Measurements from ENCODE around the gene PFKP.
"Not testable (repeated sequence)": the region's sequence is repeated elsewhere in the genome, so short reads cannot be mapped to it uniquely, and the experiment has no call there.

PFKP gene

GRCh38 chr10:3057946-3058345, 9.4 kb upstream of the PFKP start:
- Mint-ChIP-seq H3K4me3 (no peak overlapping the region), H3K9me3 (no peaks in the 10 kb centered on the region), H3K36me3 (ENCODE audit: low read depth) (no peaks in the 10 kb centered on the region), H3K4me1 (ENCODE audit: low read depth) (peaks cover 15% of the 10 kb centered on the region), H3K27ac (no peak overlapping the region), H3K27me3 (peaks cover 16% of the 10 kb centered on the region)
- no peak for DNase-seq

GRCh38 chr10:3059974-3060373, 7.4 kb upstream of the PFKP start:
- Mint-ChIP-seq H3K4me1 (ENCODE audit: low read depth) (peaks cover 15% of the 10 kb centered on the region), H3K9me3 (no peaks in the 10 kb centered on the region), H3K27ac (no peak overlapping the region), H3K36me3 (ENCODE audit: low read depth) (no peaks in the 10 kb centered on the region), H3K4me3 (no peak overlapping the region), H3K27me3 (peaks cover 8% of the 10 kb centered on the region)
- DNase-seq = no peak

GRCh38 chr10:3060481-3060889, 6.9 kb upstream of the PFKP start:
- H3K4me3 Mint-ChIP-seq = no peak overlapping the region
- no peak overlapping the region for H3K27ac Mint-ChIP-seq
- H3K27me3 Mint-ChIP-seq = peaks cover 9% of the 10 kb centered on the region
- no peaks in the 10 kb centered on the region for H3K36me3 Mint-ChIP-seq (ENCODE audit: low read depth)
- H3K4me1 Mint-ChIP-seq (ENCODE audit: low read depth) = peaks cover 15% of the 10 kb centered on the region
- H3K9me3 Mint-ChIP-seq = no peaks in the 10 kb centered on the region
- no peak for DNase-seq

GRCh38 chr10:3061323-3061898, 5.9 kb upstream of the PFKP start:
- not testable (repeated sequence) for H3K27ac Mint-ChIP-seq; H3K9me3 Mint-ChIP-seq; H3K36me3 Mint-ChIP-seq (ENCODE audit: low read depth); H3K4me3 Mint-ChIP-seq; DNase-seq
- H3K27me3 Mint-ChIP-seq = peaks cover 10% of the 10 kb centered on the region
- peaks cover 12% of the 10 kb centered on the region for H3K4me1 Mint-ChIP-seq (ENCODE audit: low read depth)

- Mint-ChIP-seq H3K27me3 (peaks cover 14% of the 10 kb centered on the region), H3K27ac (no peak overlapping the region), H3K9me3 (no peaks in the 10 kb centered on the region), H3K36me3 (ENCODE audit: low read depth) (peaks cover under 1% of the 10 kb centered on the region), H3K4me3 (no peak overlapping the region), H3K4me1 (ENCODE audit: low read depth) (peaks cover 4% of the 10 kb centered on the region)
- no peak for DNase-seq
Observed at GRCh38 chr10:3062502-3063186, 4.7 kb upstream of the PFKP start.

- H3K36me3 Mint-ChIP-seq (ENCODE audit: low read depth) = peaks cover 10% of the 10 kb centered on the region
- peaks cover 4% of the 10 kb centered on the region for H3K4me1 Mint-ChIP-seq (ENCODE audit: low read depth)
- H3K27me3 Mint-ChIP-seq = peaks cover 14% of the 10 kb centered on the region
- no peak for DNase-seq
- no peak overlapping the region for H3K27ac Mint-ChIP-seq
- no peaks in the 10 kb centered on the region for H3K9me3 Mint-ChIP-seq
- no peak overlapping the region for H3K4me3 Mint-ChIP-seq
Observed at GRCh38 chr10:3064423-3064822, 2.9 kb upstream of the PFKP start.

- peak overlapping the region; percentile 56 for H3K4me3 Mint-ChIP-seq
- peaks cover 22% of the 10 kb centered on the region for H3K36me3 Mint-ChIP-seq (ENCODE audit: low read depth)
- peaks cover 14% of the 10 kb centered on the region for H3K27me3 Mint-ChIP-seq
- H3K9me3 Mint-ChIP-seq = no peaks in the 10 kb centered on the region
- peaks cover 16% of the 10 kb centered on the region for H3K4me1 Mint-ChIP-seq (ENCODE audit: low read depth)
- H3K27ac Mint-ChIP-seq = no peak overlapping the region
- no peak for DNase-seq
Observed at GRCh38 chr10:3065622-3066021, 1.7 kb upstream of the PFKP start.

GRCh38 chr10:3066317-3067117, 831 bp upstream of the PFKP start:
- no peaks in the 10 kb centered on the region for H3K9me3 Mint-ChIP-seq
- no peak for DNase-seq
- H3K4me1 Mint-ChIP-seq (ENCODE audit: low read depth) = peaks cover 23% of the 10 kb centered on the region
- H3K36me3 Mint-ChIP-seq (ENCODE audit: low read depth) = peaks cover 30% of the 10 kb centered on the region
- H3K27me3 Mint-ChIP-seq = peaks cover 14% of the 10 kb centered on the region
- H3K4me3 Mint-ChIP-seq = peak overlapping the region; percentile 73
- H3K27ac Mint-ChIP-seq = no peak overlapping the region

- DNase-seq = no peak
- peaks cover 43% of the 10 kb centered on the region for H3K36me3 Mint-ChIP-seq (ENCODE audit: low read depth)
- H3K4me3 Mint-ChIP-seq = peak overlapping the region; percentile 91
- H3K9me3 Mint-ChIP-seq = no peaks in the 10 kb centered on the region
- peak overlapping the region; percentile 93 for H3K27ac Mint-ChIP-seq
- peaks cover 36% of the 10 kb centered on the region for H3K4me1 Mint-ChIP-seq (ENCODE audit: low read depth)
- H3K27me3 Mint-ChIP-seq = peaks cover 14% of the 10 kb centered on the region
Observed at GRCh38 chr10:3067859-3068179, 471 bp downstream of the PFKP start.

- H3K4me3 Mint-ChIP-seq = peak overlapping the region; percentile 91
- peak; percentile 82 for DNase-seq
- peaks cover 49% of the 10 kb centered on the region for H3K36me3 Mint-ChIP-seq (ENCODE audit: low read depth)
- H3K27me3 Mint-ChIP-seq = peaks cover 14% of the 10 kb centered on the region
- peak overlapping the region; percentile 93 for H3K27ac Mint-ChIP-seq
- H3K4me1 Mint-ChIP-seq (ENCODE audit: low read depth) = peaks cover 42% of the 10 kb centered on the region
- no peaks in the 10 kb centered on the region for H3K9me3 Mint-ChIP-seq
Observed at GRCh38 chr10:3068201-3068967, 1.0 kb downstream of the PFKP start.

GRCh38 chr10:3068968-3069737, 1.8 kb downstream of the PFKP start:
- peak; percentile 56 for DNase-seq
- Mint-ChIP-seq H3K27me3 (peaks cover 14% of the 10 kb centered on the region), H3K9me3 (no peaks in the 10 kb centered on the region), H3K4me3 (peak overlapping the region; percentile 91), H3K4me1 (ENCODE audit: low read depth) (peaks cover 49% of the 10 kb centered on the region), H3K36me3 (ENCODE audit: low read depth) (peaks cover 56% of the 10 kb centered on the region), H3K27ac (peak overlapping the region; percentile 89)

GRCh38 chr10:3069876-3070275, 2.5 kb downstream of the PFKP start:
- Mint-ChIP-seq H3K27ac (peak overlapping the region; percentile 89), H3K4me1 (ENCODE audit: low read depth) (peaks cover 56% of the 10 kb centered on the region), H3K9me3 (no peaks in the 10 kb centered on the region), H3K4me3 (peak overlapping the region; percentile 91), H3K27me3 (peaks cover 14% of the 10 kb centered on the region), H3K36me3 (ENCODE audit: low read depth) (peaks cover 64% of the 10 kb centered on the region)
- no peak for DNase-seq

GRCh38 chr10:3071405-3072198, 4.3 kb downstream of the PFKP start:
- Mint-ChIP-seq H3K4me1 (ENCODE audit: low read depth) (peaks cover 68% of the 10 kb centered on the region), H3K27ac (peak overlapping the region; percentile 74), H3K36me3 (ENCODE audit: low read depth) (peaks cover 79% of the 10 kb centered on the region), H3K27me3 (peaks cover 3% of the 10 kb centered on the region), H3K4me3 (peak overlapping the region; percentile 51), H3K9me3 (no peaks in the 10 kb centered on the region)
- peak; percentile 48 for DNase-seq

Measured in activated T-cell treated with anti-CD3 and anti-CD28 coated beads, Interleukin-2, amount 50 U/mL, for 24 hours (primary cell).